GM18526 (cell line): ENCODE data around the gene DPEP2.

Source experiments
- POLR2A ChIP-seq: IDR thresholded peaks from 3 replicates; pipeline ENCODE4 v1.6.1; 2011; ENCODE audit not compliant: insufficient read length; ENCODE audit errors: extremely low read depth

The DPEP2 gene

GRCh38 chr16:67967183-67967957 lies 31.9 kb downstream of the DPEP2 start:
- TF ChIP-seq POLR2A, result no peak

DNA sequence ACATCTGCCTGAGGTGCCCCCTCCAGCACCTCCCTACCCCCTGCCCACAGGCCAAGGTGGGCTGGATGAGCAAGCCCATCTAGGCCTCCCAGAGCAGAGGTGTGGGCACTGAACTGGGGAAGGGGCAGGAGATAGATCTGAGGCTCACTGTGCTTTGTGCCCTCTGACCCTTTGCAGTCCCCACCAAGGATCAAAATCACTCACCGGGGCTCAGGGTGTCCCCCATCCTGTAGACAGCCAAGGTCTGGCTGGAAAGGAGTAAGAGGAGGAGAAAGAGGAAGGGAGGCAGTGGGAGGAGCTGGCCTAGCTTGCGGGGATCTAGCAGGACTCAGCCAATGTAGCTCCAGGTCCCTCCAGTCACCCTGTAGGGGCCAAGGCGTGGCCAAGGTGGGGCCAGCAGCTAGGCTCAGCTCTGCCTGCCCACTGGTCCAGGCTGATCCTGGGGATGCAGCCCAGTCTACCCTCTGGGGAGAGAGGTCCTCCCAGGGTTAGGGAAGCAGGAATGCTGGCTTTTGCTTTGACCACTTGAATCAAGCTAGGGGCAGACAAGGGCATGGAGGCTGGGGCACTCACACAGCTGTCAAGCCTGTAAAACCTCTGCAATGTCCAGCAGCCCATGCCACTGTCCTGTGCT lies 32.6 kb downstream of the DPEP2 start:
- no peak for TF ChIP-seq POLR2A

DNA sequence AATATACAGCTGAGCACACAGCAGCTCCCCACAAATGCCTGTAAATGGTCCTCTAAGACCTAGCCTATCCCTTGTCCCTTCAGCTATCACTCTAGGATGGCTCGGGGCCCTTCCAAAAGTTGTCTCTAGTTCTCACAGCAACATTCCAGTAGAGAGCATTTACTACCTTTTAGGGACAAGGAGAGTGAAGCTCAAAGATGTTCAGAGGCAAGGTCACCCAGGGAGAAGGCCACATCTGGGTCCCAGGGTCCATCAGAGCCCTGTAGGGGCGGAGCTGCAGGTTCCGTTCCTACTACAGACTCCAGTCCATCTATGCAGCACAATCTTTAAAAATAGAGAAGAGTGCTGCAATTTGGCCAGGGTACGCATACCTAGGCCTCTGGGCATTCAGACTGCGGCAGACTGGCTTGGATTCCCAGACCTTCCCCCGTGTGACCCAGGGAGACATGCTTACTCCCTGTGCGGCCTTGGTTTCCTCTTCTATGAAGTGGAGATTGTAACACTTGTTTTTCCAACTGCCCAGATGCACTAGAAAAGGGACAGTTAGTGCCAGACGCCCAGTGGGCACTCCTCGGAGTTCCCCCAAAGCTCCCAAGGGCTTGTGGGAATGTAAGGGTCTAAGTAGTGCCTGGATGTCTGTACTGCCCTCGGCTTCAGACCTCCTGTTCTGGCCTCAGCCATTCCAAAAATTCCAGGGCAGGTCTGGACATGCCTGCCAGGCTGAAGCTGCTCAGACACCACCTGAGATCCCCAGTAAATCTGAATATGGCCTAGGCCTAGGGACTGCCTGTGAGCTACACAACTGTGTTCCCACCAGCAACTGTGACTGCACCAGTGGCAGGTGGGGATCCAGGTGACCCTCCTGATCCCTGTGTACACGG lies 33.4 kb downstream of the DPEP2 start:
- TF ChIP-seq POLR2A, result no peak

GRCh38 chr16:67964477-67965131 lies 34.7 kb downstream of the DPEP2 start:
- no peak for TF ChIP-seq POLR2A

- TF ChIP-seq POLR2A, result no peak
These were observed 35.5 kb downstream of the DPEP2 start for GRCh38 chr16:67963662-67964321.

DNA sequence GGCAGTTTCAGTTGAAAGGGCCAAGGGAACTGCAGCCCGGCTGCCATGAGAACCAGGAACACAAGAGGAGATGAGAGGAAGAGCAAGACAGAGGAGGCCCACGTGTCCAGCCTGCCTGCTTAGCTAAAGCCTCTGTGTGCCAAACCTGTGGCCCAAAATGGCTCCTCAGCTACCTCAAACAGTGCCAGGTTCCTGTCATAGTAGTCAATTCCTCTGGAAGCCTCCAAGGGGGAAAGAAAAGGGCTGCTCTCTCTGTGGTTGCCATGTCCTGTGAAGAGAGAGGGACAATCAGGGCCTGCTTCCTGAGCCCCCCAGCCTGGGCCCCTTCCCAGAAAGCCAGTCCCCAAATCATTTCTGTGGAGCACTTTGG lies 36.0 kb downstream of the DPEP2 start:
- TF ChIP-seq POLR2A, result no peak

- TF ChIP-seq POLR2A, result no peak
These were observed 37.1 kb downstream of the DPEP2 start for GRCh38 chr16:67962135-67962534.

DNA sequence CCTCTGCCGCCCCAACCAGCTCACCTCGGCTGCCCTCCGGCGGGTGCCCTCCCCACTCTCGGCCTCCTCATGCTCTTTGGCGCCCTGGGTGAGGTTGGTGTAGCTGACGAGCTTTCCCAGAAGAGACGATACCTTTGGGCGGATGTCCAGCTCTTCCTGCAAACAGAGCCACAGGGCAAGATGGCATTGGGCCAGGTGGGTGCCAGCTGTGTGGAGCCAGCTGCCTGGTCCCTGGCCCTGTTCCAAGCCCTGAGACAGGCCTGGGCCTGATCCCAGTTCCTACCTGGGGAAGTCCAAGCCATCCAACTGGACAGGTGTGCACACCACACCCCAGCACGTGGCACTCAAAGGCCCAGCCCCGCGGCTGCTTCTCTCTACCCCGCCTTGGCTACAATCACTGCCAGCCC lies 37.7 kb downstream of the DPEP2 start:
- no peak for TF ChIP-seq POLR2A

GRCh38 chr16:67959536-67960329 lies 39.6 kb downstream of the DPEP2 start:
- no peak for TF ChIP-seq POLR2A

DNA sequence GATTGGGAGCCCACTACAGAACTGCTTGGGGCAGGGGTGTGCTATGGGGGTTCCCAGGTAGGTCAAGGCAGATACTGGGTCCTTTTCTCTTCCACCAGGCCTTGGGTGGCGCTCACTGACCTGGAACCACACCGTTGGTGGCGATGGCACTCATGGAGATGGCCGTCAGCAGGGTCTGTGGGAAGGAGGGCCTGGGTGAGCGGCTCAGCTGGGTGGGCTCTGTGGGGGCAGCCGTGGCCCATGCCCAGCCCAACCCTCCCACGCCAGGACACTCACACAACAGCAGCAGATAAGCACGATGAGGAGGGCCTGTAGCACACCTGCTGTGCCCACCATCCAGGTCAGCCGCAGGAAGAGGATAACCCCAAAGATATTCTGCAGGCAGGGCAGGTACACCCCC lies 41.7 kb downstream of the DPEP2 start:
- no peak for TF ChIP-seq POLR2A

DNA sequence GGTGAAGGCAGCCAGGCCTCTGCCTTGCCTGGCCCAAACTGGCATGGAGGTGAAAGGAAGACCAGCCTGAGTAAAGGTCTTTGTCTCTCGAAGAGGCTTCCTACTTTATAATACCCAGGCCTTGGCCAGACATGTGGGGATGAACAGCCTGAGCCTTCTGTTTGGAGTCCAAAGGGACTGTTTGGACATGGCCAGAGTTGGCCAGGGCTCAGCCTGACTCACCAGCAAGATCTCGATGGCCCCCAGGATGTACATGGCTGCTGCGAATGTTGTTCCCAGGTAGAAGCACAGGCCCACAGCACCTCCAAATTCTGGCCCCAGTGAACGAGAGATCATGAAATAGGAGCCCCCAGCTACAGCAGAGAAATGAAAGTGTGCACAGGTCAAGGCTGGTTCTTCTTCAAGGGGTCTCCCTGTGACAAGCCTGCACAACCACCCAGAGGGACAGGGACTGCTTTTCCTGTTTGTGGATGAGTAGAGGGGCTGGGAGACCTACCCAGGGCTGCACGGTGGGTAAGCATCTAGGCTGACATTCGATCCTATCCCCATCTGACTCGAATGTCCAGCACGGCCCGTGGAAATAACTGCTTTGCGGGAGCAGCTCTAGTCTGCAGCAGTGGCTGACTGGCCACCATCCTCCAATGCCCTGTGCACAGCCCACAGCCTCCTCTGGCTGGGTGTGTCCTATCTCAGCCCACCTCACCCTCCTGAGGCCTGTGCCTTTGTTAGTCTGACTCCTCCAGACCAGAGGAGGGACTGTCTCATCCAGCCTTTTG lies 44.7 kb downstream of the DPEP2 start:
- no peak for TF ChIP-seq POLR2A

GRCh38 chr16:67953641-67954375 lies 45.5 kb downstream of the DPEP2 start:
- no peak for TF ChIP-seq POLR2A

GRCh38 chr16:67951485-67951884 lies 47.8 kb downstream of the DPEP2 start:
- no peak for TF ChIP-seq POLR2A
